Parathyroid adenoma (tissue), 2 donors: ENCODE measurements around the gene OR5K2.

Experiments used
- H2AFZ ChIP-seq: fragments of 300-600 bp; sonication (generic); one replicate; pipeline ENCODE4 v1.7.0; 2017; ENCODE audit warnings: antibody characterized with exemption, mild to moderate bottlenecking
- H3K27ac ChIP-seq: fragments of 300-600 bp; sonication (generic); one replicate; pipeline ENCODE4 v1.7.0; 2017
- H3K27me3 ChIP-seq: fragments of 300-600 bp; sonication (generic); one replicate; pipeline ENCODE4 v1.7.0; 2017; ENCODE audit warnings: low read length; ENCODE audit not compliant: control insufficient read depth, insufficient read depth
- H3K36me3 ChIP-seq: fragments of 300-600 bp; sonication (generic); one replicate; pipeline ENCODE4 v1.7.0; 2017; ENCODE audit warnings: low read length; ENCODE audit not compliant: control insufficient read depth, insufficient read depth
- H3K4me1 ChIP-seq: fragments of 300-600 bp; sonication (generic); one replicate; pipeline ENCODE4 v1.7.0; 2017; ENCODE audit warnings: control low read depth
- H3K4me2 ChIP-seq: fragments of 300-600 bp; sonication (generic); one replicate; pipeline ENCODE4 v1.7.0; 2017; ENCODE audit warnings: low read length
- H3K4me3 ChIP-seq: fragments of 300-600 bp; sonication (generic); one replicate; pipeline ENCODE4 v1.7.0; 2017; ENCODE audit warnings: low read depth, low read length
- H3K79me2 ChIP-seq: fragments of 300-600 bp; sonication (generic); one replicate; pipeline ENCODE4 v1.7.0; 2017; ENCODE audit warnings: control low read depth
- H3K9ac ChIP-seq: fragments of 300-600 bp; sonication (generic); one replicate; pipeline ENCODE4 v1.7.0; 2017; ENCODE audit warnings: mild to moderate bottlenecking
- H3K9me3 ChIP-seq: fragments of 300-600 bp; sonication (generic); one replicate; pipeline ENCODE4 v1.7.0; 2017; ENCODE audit warnings: low read length; ENCODE audit not compliant: control insufficient read depth
- TF ChIP-seq, protein P1 (sequence below): fragments of 300-600 bp; sonication (generic); IDR thresholded peaks from one replicate; pipeline ENCODE4 v1.7.0; 2017; ENCODE audit warnings: antibody characterized with exemption, mild to moderate bottlenecking
- donor health status: primary hyperparathyroidism.

Gene OR5K2

DNA sequence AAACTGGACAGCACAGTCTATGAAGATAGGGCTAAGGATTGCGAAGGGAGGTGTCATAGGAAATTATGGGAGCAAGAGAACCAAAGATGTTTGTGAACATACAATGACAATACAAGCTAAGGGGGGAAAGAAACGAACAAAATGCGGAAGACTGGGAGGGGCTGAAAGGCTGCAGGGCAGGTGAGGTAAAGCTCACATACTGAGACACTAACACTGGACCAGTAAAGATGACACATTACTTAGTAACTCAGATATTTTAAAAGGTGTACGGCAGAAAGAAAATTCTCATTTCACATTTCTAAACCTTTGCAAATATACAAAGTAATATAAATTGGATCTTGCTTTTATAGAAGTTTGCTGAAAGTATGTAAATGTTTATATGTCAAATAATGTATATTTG lies 15.1 kb downstream of the OR5K2 start:
- H3K9ac ChIP-seq: no peak overlapping the region
- no peaks in the 10 kb centered on the region for H3K9me3 ChIP-seq
- no peaks in the 10 kb centered on the region for H3K79me2 ChIP-seq
- H3K4me1 ChIP-seq: no peaks in the 10 kb centered on the region
- H2AFZ ChIP-seq: no peak overlapping the region
- H3K27ac ChIP-seq: no peak overlapping the region
- no peaks in the 10 kb centered on the region for H3K36me3 ChIP-seq
- no peaks in the 10 kb centered on the region for H3K27me3 ChIP-seq
- no peak overlapping the region for H3K4me3 ChIP-seq
- TF ChIP-seq, protein P1, sequence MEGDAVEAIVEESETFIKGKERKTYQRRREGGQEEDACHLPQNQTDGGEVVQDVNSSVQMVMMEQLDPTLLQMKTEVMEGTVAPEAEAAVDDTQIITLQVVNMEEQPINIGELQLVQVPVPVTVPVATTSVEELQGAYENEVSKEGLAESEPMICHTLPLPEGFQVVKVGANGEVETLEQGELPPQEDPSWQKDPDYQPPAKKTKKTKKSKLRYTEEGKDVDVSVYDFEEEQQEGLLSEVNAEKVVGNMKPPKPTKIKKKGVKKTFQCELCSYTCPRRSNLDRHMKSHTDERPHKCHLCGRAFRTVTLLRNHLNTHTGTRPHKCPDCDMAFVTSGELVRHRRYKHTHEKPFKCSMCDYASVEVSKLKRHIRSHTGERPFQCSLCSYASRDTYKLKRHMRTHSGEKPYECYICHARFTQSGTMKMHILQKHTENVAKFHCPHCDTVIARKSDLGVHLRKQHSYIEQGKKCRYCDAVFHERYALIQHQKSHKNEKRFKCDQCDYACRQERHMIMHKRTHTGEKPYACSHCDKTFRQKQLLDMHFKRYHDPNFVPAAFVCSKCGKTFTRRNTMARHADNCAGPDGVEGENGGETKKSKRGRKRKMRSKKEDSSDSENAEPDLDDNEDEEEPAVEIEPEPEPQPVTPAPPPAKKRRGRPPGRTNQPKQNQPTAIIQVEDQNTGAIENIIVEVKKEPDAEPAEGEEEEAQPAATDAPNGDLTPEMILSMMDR: no peak
- no peak overlapping the region for H3K4me2 ChIP-seq

DNA sequence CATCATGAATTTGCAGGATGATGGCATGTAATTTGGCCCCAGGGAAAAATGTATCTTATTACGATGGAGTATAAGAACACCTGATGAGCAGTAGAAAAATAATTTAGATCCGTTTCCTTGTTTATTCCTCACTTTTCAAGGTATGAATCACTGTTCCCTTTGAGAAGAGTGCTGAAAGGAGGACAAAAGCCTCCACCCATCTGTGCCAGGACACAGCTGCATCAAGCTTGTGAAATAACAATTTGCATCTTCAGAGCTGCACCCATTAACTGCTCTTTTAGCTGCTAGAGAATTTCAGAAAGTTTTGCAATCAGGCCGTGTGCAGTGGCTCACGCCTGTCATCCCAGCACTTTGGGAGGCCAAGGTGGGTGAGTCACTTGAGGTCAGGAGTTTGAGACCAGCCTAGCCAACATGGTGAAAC lies 15.6 kb downstream of the OR5K2 start:
- Histone ChIP-seq H3K4me1 (no peaks in the 10 kb centered on the region), H3K4me3 (no peak overlapping the region), H3K9me3 (no peaks in the 10 kb centered on the region), H3K79me2 (no peaks in the 10 kb centered on the region), H3K27me3 (no peaks in the 10 kb centered on the region), H2AFZ (no peak overlapping the region), H3K36me3 (no peaks in the 10 kb centered on the region), H3K9ac (no peak overlapping the region), H3K4me2 (no peak overlapping the region), H3K27ac (no peak overlapping the region)
- TF ChIP-seq, protein P1: no peak

DNA sequence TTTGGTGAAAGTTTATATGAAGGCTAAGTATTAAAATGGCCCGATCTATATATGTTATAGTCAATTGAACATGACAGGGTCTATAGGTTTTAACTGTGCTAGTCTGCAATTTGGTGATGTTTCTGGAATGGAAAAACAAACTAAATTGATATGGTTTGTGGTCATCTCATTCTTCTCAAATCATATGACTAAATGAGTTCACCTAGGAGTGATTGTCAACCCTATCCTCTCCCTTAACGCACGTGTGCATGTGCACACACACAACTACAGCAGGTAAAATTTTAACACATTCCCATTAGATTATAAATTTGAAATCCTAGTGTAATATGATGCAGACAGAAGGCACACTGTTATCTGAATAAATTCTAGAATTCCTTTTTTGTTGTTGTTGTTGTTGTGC lies 16.3 kb downstream of the OR5K2 start:
- no peak overlapping the region for H3K4me3 ChIP-seq
- H3K4me2 ChIP-seq: no peak overlapping the region
- H3K9me3 ChIP-seq: no peaks in the 10 kb centered on the region
- no peak overlapping the region for H3K9ac ChIP-seq
- H2AFZ ChIP-seq: no peak overlapping the region
- H3K36me3 ChIP-seq: no peaks in the 10 kb centered on the region
- no peaks in the 10 kb centered on the region for H3K79me2 ChIP-seq
- TF ChIP-seq, protein P1: no peak
- H3K27ac ChIP-seq: no peak overlapping the region
- H3K4me1 ChIP-seq: no peaks in the 10 kb centered on the region
- H3K27me3 ChIP-seq: no peaks in the 10 kb centered on the region

DNA sequence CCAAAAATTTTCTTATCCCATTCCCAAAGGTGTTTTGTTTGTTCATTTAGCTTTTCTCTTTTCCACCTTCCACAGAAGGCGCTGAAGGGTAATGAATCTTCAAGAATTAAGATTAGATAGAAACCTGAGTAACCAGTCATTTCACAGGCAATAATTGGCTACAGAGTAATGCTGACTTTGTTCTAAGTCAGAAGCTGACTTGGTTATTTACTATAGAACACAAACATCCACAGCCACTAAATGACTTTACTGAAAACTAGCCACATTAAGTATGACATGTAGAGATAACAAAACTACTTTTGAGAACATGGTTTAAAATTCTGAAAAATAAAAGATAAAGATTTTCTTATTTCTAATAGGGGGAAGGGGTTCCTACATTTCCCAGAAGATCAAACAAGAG lies 17.5 kb downstream of the OR5K2 start:
- H3K27ac ChIP-seq: no peak overlapping the region
- TF ChIP-seq, protein P1: no peak
- no peaks in the 10 kb centered on the region for H3K36me3 ChIP-seq
- H3K27me3 ChIP-seq: no peaks in the 10 kb centered on the region
- no peaks in the 10 kb centered on the region for H3K9me3 ChIP-seq
- H3K9ac ChIP-seq: no peak overlapping the region
- H3K4me1 ChIP-seq: no peaks in the 10 kb centered on the region
- H3K4me2 ChIP-seq: no peak overlapping the region
- H3K4me3 ChIP-seq: no peak overlapping the region
- no peak overlapping the region for H2AFZ ChIP-seq
- H3K79me2 ChIP-seq: no peaks in the 10 kb centered on the region

DNA sequence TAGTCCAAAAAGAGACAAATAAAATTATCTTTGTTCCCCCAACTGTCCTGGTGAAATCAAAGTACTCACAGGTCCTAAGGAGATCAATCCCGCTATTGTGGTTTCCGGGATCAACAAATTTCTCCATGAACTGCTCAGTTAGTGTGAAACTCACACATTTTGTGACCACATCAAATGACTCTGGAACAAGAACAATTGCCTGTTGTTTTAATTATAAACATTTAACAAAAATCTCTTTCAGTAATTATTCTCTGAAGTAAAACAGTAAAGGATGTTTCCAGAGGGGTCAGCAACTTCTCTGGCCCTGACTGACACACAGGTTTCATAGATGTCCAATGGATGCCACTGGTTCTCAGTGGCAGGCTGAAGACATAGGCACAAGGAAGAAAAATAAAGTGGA lies 21.3 kb downstream of the OR5K2 start:
- H3K79me2 ChIP-seq: peaks cover 3% of the 10 kb centered on the region
- no peak overlapping the region for H3K4me3 ChIP-seq
- H3K36me3 ChIP-seq: no peaks in the 10 kb centered on the region
- H3K9ac ChIP-seq: no peak overlapping the region
- H3K9me3 ChIP-seq: no peaks in the 10 kb centered on the region
- no peak overlapping the region for H3K4me2 ChIP-seq
- H3K27ac ChIP-seq: no peak overlapping the region
- TF ChIP-seq, protein P1: no peak
- H3K4me1 ChIP-seq: peaks cover 6% of the 10 kb centered on the region
- H3K27me3 ChIP-seq: no peaks in the 10 kb centered on the region
- H2AFZ ChIP-seq: no peak overlapping the region
